GM19238 (cell line): Measurements from ENCODE around the gene DNAAF5.
A peak's percentile ranks its signal among the peaks of the same experiment; 100 is the strongest.

Source experiments
- DNase-seq: peaks from one replicate; pipeline ENCODE4 v3.0.0; 2011; ENCODE audit warnings: low spot score; ENCODE audit not compliant: insufficient read length

DNAAF5 gene

DNA sequence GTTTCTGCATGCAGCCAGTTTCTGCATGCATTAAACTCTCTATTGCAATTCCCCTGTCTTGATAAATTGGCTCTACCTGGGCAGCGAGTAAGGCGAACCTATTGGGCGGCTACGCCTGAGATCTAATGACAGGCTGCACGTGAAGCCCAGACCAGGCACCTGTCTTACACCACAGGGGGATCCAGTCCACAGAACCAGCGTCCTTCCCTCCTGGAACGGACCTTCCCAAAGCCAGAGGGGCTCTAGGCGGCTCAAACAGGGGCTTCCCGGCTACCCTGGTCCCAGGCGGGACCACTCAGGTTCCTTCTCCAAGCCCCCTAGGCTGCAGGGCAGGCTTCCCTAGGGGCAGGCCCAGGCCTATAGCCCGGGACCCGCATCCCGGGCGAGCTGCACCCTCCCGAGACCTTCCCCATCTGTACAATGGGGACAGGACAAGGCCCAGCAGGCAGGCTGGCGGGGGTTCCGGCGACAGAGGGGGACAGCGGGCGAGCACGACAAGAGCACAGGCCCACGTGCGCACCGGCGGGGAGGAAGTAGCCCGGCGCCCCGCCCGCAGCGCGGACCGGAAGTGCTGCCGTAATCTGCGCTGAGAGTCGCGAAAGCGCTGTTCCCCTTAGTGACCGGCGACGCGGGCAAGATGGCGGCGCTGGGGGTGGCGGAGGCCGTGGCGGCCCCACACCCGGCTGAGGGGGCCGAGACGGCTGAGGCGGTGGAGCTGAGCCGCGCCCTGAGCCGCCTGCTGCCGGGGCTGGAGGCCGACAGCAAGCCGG, at the start of gene DNAAF5:
Gene DNAAF5 (plus strand): TSS at position 616 of the 770 bp plus-strand sequence. CDS start 22 bp downstream, at position 638.
- peak; percentile 95 for DNase-seq

DNA sequence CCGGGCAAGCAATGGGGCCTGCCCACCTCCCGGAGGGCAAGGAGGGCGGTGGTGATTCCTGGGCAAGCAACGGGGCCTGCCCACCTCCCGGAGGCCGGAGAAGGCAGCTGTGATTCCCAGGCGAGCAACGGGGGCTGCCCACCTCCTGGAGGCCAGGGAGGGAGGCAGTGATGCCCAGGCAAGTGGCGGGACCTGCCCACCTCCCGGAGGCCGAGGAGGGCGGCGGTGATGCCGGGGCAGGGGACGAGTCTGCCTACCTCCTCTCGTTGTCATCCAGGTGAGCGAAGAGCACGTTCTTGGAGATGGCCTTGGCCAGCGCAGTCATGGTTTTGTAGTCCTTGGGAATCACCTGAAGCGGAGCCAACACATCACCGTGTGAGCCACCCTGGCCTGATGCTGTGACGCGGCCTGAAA, 49.5 kb upstream of the DNAAF5 start:
- no peak for DNase-seq

DNA sequence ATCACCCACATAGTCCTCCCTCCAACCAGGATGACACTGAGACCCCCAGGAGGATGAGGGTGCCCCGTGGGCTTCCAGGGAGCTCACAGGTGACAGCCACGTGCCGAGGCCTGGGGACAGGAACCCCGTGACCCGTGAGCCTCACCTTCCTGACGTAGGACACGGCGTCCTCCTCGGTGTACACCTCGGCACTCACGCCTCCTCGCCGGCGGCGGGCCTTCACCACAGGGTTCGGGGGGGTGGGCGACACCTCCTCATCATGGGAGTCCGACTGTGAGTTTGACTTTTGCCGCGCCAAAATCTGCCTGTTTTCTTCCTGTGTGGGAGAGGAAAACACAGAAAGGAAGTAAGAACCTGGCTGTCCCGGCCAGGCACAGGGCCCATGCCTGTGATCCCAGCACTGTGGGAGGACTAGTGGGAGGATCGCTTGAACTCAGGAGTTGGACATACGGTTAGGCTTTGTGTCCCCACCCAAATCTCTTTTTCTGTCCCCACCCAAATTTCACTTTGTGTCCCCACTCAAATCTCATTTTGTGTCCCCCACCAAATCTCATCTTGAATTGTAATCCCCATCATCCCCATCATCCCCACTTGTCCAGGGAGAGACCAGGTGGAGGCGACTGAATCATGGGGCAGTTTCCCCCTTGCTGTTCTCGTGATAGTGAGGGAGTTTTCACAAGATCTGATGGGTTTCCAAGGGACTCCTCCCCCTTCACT, 45.9 kb upstream of the DNAAF5 start:
- no peak for DNase-seq

DNA sequence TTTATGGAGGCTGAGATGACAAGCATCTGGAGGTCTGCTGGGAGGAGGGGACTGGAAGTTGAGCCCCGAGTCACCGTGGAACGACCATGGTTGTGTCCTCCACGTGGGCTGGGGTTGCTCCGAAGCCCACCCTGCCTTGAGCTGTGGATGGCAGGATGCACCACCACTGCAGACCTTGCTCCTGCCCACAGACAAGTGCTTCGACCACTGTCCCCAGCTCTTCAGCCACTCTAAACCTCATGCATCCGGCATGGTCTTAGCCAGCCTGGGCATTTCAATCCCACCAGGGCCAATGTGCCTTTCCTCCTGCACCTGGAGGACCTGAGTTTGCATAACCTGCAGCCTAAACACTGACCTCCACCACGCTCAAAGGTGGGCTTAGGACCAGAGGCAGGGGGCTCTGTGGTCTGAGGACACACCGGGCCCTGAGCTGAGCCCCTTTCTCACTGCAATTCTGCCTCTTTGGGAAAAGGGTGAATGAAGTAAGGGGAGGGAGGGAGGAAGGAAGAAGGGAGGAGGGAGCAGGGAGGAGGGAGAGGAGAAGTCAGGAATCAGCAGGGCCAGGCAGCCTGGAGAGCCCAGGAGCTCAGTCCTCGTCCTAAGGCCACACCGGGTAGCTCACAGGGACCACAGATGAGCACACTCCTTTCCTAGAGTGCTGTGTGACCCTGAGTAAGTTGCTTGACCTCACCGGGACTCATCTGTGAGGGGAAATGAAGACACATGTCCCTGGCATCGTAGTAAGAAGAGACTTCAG, 44.8 kb upstream of the DNAAF5 start:
- no peak for DNase-seq

DNA sequence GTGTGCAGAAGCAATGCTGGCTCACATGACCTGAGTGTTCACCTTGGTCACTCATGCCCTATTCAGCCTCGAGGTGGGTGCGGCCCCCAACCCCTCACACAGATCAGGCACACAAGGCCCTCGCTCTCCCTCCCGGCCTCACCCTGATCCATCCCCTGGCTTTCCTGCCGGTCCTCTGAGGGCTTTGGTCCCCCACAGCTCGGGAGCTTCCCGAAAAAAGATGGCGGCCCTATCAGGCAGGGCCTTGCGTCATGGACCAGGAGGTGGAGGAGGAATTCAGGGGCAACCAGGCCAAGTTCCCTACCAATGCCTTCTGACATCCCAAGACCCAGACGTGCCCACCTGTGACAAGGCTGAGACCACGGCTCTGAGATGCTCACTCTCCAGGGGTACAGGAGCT, 43.7 kb upstream of the DNAAF5 start:
- DNase-seq, result no peak

DNA sequence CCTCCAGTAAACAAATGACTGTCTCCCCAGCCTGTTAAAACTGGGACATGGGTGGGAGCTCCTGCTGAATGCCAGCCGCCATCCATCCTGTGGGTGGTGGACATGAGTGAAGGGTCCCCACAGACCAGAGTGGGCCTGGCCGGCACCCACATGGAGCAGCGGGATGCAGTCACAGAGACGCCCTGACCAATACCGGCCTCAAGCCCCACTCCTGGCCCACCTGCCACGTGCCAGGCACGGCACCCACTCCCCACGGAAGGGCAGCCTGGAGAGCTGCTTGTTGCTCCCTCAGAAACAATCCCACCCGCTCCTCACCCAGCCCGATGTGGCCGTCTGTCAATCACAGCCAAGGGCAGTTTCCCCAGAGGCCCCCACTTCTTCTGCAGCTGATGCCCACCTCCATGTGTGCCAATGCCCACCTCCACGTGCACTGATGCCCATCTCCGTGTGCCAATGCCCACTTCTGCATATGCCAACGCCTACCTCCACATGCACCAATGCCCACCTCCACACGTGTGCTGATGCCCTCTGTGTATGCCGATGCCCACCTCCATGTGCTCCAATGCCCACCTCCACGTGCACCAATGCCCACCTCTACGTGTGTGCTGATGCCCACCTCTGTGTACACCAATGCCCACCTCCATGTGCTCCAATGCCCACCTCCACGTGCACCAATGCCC, 42.8 kb upstream of the DNAAF5 start:
- no peak for DNase-seq

DNA sequence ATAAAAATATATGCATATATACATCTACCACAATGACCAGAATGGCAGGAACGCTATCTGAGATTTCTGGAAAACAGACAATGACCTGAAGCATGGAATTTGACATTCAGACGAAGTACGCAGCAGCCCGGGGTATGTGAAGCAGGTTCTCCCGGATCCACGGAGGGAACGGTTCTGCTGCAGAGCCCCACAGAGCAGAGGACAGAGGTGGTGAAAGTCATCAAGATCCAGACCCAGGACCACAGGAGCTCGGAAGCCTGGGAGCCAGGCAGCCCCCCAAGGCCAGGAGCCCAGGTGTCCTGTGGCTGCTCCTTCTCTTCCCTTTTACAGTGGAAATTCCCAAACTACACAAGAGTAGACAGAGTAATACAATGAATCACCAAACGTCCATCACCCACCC, 42.1 kb upstream of the DNAAF5 start:
- no peak for DNase-seq

DNA sequence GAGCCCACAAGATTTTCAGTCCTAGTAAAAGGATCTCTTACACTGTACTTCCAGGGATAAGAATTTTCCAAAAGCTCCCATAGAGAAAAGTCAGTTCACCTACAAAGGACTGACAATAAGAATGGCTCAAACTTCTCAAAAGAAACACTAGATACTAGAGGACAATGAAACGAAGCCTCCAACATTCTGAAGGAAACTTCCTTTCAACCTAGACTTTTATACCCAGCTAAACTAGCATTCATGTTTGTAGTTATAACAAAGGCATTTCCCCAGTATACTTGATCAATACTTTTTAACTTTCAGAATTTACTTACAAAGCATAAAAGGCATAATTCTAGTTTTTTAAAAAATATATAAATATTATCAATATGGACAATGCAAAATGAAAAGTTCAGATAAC, 41.0 kb upstream of the DNAAF5 start:
- no peak for DNase-seq

DNA sequence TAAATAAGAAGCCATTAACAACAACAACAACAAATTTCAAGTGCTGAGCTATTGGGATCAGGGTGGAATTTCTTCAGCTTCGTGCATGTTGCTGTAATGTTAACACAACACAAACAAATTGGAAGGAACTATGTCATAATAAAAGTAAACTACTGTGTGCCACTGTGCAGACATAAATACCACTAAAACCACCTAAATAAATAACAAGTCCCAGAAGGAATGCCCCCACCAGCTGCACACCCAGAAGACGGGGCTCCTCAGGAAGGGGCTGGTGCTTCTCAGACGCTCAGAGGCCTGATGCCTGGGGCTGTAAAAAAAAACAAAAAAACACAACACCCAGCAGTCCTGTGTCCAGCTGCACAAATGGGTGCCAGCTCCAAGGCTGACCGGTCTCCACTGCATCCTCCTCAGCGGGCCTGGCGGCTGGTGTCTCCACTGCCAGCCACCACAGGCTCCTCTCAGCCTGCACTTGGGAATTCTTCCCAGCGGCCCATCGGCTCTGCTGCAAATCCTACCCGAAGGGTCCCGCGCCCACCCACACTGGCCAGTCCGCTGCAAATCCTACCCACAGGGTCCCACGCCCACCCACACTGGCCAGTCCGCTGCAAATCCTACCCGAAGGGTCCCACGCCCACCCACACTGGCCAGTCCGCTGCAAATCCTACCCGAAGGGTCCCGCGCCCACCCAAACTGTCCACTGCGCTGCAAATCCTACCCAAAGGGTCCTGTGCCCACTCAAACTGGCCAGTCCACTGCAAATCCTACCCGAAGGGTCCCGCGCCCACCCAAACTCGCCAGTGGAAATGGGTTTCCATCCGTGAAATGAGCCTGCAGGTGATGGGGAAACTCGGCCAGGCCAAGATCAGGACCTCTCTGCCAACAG, 35.8 kb upstream of the DNAAF5 start:
- no peak for DNase-seq

DNA sequence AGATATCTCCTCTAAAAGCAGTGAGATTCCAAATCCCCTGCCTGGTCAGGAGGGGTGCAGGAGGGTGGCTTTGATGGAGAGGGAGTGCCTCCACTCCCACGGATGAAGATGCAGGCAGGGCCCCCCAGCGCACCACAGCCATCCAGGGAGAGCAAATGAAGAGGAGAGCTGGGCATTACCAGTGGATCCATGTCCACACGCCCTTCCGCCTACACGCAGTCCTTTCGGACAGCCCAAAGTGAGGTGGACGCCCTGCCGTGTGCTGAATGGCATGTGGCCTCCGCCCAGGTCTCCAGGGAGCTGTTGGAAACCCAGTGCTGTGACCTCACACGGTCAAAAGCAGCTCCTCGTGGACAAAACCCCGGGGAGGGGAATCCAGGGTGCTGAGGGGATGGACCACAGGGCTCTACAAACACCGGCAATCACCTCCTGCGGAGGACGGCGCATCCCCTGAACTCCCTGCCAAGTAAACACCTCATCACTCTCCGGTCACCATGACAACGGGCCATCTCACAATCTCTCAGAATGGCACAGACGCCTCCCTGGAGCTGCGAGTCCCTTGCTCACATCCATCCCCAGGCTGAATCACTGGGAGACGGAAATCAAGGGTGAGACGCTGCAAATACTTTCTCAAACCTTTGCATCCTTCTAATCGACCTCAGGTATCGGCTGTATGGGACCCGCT, 35.0 kb upstream of the DNAAF5 start:
- DNase-seq, result no peak

DNA sequence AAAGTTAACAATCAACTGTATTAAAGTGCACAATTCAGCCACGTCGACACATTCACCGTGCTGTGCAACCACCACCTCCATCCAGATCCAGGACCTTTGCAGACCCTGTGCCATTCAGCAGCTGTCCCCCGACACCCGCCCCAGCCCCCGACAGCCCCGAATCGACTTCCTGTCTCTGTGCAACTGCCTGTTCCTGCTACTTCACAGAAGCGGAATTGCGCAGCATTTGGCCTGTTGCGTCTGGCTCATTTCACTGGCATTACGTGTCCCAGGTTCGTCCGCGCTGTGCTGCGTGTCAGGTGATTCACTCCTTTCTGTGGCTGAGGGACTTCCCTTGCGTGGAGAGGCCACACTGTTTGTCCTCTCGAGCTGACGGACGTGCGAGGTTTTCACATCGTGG, 33.2 kb upstream of the DNAAF5 start:
- no peak for DNase-seq

DNA sequence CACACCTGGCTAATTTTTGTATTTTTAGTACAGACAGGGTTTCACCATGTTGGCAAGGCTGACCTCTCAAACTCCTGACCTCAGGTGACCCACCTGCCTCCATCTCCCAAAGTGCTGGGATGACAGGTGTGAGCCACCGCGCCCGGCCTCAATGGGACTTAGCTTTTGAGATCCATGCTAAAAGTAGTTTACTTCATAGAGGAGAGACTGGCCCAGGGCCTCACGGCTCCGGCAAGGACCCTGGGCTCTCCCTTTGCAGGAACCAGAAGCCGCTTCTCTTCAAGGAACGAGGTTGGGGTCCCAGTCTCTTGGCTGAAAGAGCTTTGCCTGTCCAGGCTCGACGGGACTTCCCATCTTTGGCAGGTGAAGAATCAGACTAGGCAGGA, 30.1 kb upstream of the DNAAF5 start:
- DNase-seq, result no peak

DNA sequence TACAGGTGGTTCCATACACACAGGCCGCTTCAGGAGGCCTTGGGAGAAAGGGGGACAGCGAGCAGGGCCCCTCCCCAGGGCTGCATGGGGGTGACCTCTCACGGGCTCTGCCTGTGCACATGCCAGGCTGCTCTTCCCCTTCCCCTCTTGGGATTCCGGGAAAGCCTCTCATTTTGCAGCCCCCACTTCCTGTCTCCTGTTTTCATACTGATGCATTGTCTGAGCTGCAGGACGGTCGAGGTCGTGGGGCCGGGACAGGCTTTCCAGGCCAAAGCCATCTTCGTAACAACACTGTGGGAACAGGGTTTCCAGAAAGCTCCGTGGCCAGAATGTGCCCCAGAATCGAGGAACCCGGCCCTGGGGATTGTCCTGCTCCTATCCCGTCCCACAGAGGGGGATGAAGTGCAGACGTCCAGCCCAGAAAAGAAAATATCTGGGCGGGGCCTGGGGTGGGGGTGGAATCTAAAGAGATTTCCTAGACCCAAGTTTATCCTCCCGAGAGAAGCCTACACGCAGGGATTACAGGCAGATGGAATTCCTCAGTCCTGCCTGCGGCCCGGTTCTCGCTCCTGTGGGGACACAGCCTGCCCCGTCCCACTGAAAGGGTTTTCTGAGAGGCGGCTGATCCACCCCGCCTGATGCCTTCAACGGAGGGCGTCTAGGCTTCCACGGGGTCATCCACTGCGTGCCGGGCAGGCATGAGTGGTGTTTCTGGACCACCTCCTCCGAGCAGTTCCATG, 29.5 kb upstream of the DNAAF5 start:
- DNase-seq, result no peak

DNA sequence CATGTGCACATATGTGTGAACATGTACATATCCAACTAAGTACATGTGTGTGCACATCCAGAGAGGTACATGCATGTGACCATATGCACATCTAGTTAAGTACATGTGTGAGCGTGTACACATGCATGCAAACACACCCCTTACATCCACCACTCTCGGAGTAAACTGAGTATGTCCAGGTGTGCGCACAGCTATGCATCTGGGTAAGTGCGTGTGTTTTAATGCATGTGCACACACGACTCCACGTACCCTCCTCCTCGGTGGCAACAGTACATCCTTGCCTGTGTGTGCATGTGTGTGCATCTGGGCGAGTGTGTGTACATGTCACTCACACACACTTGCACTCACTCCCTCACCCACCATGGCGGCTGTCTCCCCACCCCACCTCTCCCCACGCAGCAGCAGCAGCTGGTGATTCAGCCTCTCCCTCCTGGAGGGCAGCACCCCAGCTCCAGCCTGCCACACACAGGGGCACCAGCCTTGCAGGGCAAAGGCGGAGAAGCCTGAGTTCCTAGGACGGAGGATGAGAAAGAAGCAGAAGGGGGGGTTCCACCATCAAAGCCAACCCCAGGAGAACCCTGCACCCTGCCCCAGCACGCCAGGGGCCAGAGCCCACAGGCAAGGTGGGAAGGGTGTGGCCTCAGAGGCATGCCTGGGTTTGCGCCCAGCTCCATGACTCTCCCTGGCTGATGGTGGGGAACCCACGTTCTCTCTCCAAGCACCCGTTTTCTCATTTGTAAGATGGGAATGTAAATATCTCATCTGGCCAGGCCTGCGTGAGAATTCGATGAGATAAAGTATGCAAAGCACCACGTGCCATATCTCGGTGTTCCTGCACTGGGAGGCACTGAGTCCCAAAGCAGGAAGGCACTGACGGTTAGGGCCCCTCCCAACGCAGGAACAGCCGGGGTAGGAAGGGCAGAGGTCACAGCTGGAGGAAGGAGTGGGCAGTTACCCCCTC, 27.7 kb upstream of the DNAAF5 start:
- no peak for DNase-seq

DNA sequence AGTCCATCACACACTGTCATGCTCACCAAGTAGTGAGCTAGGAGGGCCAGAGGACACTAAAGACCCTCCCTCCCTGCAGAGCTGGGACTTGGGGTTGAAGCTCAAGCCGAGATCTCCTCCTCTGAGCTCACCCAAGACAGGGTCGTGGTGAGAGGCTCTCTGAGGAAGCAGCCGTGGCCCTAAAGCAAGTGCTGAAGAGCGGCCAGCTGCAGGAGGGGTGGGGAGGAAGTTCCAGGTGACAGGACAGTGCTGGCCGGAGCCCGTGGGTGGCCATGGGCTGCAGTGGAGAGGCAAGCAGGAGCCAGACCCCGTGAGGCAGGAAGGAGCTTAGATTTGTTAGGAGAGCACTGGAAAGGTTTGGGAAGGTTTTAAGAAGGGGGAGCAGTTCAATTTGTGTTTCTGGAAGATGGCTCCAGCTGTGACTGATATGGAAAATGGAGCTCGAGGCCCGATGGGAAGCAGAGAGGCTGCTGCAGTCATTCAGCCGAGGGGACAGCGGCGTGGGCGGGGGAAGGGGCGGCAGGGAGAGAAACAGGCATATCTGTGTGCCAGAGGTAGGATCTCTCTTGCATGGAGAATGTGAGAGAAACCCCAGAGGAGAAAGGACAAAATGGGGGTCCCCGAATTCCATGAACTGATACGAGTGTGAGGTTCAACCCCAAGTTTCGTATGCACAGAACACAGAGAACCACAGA, 26.9 kb upstream of the DNAAF5 start:
- DNase-seq, result no peak

DNA sequence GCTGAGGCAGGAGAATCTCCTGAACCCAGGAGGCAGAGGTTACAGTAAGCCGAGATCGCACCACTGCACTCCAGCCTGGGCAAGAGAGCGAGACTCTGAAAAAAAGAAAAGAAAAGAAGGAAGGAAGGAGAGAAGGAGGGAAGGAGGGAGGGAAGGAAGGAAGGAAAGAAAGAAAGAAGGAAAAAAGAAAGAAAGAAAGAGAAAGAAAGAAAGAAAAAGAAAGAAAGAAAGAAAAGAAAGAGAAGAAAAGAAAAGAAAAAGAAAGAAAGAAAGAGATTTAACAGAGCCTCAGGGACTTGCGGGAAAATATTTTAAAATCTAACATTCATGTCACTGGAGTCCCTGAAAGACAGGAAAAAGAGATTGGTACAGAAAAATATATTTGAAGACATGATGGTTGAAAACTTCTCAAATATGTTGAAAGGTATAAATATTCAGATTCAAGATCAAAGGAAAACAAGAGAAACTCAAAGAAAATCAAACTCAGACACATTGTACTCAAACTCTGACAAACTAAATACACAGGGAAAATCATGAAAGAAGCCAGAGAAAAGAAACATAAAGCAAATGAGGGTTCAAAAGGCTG, 25.3 kb upstream of the DNAAF5 start:
- no peak for DNase-seq

DNA sequence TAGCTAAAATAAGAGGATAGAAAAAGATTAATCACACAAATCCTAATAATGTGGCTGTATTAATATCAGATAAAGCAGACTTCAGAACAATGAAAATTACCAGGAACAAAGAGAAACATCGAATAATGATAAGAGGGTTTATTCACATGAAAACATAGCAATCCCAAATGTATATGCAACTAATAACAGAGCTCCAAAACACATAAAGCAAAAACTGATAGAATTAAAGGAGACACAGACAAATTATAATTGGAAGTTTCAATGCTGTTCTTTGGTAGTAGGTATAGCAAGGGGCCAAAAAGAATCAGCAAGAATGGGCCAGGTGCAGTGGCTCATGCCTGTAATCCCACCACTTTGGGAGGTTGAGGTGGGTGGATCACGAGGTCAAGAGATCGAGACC, 23.4 kb upstream of the DNAAF5 start:
- no peak for DNase-seq
